SH-SY5Y (cell line): Measurements from ENCODE around the gene RHOBTB3.

Experiments
- GATA2 ChIP-seq: IDR thresholded peaks from 2 replicates; pipeline ENCODE4 v1.6.1; 2011; ENCODE audit warnings: mild to moderate bottlenecking, low read depth, low read length
- GATA3 ChIP-seq: IDR thresholded peaks from 2 replicates; pipeline ENCODE4 v1.6.1; 2011; ENCODE audit warnings: low read depth, mild to moderate bottlenecking, low read length, moderate library complexity

RHOBTB3 gene

DNA sequence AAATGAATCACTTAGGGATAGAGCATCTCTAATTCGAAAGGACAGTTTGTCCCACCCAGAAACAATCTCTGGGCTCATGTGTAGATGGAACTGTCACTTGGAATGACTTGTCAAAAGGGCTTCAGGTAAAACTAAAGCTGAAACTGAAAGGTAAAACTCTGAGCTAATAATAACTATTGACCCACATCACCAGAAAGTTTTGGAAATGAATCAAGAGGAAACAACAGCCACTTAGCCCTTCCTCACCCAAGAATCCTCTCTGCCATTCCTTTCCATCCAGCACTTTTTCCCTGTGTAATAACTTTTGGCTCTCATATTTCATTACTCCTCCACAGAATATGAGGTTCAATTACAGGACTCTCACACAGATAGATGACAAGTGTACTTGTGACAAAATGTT lies 105.4 kb downstream of the RHOBTB3 start:
- TF ChIP-seq GATA3 (no peak), GATA2 (no peak)

DNA sequence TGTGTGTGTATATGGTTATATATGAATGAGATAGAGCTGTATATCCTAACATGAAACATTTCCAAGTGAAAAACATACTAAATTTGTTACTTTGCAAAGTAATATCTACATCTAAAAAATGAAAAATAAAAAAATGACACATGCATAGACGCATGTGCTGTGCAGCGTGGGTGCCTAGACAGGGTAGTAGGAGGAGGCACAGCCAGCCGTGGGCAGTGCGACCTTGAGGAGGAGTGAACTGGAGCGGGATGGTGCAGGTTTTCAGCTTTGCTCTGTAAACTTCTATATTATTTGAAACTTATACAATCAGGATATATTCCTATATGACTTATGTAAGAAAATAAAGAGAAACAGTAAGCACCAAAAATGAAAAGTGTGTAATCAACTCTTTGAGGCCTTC lies 106.4 kb downstream of the RHOBTB3 start:
- TF ChIP-seq GATA2, result no peak
- no peak for TF ChIP-seq GATA3

DNA sequence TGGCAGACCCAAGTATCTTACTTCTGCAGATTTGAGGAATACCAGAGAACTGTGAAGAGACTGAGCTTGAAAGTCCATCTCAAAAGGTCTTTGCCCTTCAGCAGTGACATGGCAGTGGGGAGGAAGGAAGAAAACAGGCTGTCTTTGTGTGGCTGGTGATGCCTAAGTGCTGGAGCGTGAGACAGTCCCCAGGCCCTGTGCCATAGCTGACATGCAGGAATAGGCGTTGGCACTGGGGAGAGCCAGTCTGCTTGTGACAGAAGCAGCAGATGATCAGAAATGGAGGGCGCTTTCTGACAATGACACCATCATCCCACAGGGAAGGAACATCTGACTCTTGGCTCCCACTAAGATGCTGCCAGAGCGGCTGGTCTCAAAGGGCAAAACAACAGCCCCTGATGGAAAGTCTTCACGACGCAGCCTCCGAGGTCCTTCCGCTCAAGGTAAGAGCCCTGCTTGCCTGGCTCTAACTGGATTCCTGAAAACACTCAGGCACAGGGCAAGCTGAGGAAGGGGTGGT lies 106.9 kb downstream of the RHOBTB3 start:
- TF ChIP-seq GATA2 (no peak), GATA3 (no peak)

DNA sequence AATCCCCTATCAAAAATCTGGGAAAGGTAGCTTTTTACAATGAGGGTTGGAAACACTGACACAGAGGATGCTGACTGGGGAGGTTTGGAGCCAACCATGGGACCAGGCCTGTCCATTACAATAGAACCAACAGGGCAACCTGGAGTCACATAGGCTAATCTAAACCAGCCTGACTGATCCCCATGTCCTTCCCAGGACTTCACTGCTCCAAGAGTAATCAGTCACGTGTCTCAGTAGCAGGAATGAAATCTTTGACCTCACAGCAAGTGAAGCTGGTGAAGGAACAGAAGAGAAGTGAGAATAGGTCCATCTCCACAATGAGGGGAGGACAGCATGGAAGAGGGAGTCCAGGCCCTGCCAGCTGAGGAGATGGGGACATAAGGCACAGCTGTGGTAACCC lies 107.4 kb downstream of the RHOBTB3 start:
- no peak for TF ChIP-seq GATA3
- TF ChIP-seq GATA2, result no peak

DNA sequence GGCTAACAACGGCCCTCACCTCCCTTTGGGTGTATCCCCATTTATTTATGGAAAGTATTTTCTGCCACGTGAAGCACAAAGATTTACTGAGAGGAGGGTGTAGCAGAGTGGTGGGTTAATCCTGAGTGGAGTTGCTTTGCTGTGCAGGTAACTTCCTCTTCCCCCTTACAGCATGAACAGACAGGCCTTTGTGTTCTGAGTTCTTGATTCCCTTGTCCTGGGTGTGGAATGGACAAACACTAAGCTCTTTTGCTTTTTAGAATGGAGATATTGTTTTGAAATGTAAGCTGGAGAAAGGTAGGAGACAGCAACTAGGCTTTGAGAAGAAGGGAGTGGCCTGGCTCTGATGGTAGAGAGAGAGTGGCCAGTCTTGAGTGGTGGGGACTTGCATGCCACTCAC lies 108.5 kb downstream of the RHOBTB3 start:
- no peak for TF ChIP-seq GATA2
- no peak for TF ChIP-seq GATA3

DNA sequence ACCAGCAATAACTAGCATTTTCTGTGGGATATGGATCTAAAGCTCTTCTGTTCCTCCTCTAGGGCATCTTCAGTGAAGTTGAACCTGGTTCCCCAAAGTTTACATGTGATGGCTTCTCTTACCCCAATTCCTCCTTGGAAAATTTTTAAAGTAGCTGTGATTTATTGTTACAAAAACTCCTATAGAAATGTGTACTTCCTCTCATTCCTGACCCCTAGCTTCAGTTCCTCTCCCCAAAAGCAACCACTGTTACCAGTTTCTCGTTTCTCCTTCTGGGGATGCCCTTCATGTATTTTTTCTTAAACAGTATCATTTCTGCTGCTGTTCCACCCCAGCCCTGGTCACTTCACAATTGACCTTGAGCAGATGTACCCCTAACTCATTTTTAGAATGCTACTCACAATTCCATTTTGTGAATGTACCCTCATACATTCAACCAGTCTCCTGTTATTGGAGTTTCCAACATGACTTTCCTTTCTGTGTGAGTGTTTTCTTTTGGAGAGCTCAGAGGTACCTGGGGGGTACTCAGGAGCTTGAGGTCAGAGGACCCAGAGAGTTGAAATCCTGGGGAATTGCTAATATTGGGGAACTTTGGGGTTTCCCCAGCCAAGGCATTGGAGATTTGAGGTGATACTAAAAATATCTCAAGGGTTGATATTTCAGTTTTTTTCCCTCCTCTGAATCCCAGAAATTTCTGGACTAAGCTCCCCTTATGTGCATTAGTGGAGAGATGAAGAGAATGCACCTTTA lies 110.0 kb downstream of the RHOBTB3 start:
- no peak for TF ChIP-seq GATA2
- TF ChIP-seq GATA3, result no peak

DNA sequence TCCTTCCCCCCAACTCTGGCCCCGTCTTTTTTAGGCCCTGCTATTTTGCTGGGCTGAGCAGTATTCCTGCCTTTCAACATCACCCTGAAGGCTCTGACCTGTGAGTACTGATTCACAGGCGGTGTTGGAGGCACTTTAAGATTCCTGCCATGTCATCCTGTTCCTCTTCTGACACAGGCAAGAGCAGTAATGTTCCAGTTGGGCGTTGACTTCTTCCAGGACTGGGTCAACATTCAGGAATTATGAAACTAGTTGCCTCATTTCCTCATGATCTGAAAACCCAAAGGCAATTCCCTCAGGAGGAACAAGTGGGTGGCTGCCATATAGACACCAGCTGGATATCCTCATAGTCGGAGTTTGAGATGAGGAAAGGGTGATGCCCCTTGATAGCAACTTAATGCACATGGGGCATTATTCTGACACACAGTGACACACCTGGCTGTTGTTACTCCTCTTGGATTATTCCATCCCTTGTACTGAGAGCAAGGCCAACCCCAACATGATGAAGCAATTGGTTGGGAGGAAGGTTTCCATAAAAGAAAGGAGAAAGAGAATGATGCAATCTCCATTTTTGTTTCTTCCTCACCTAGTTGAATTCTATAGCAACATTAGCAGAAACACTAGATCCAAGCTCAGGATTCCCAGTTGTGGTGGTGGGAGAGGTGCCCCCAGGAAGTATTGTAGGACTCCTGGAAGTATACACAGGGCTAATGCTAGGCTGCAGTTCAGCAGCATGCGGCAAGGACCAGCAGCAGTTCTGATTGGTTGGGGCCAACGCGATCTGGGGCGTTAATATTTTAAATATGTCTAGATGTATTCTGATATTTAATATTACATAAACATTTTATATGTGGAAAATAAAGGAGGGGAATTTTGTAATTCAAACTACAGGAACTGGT lies 111.0 kb downstream of the RHOBTB3 start:
- no peak for TF ChIP-seq GATA2

DNA sequence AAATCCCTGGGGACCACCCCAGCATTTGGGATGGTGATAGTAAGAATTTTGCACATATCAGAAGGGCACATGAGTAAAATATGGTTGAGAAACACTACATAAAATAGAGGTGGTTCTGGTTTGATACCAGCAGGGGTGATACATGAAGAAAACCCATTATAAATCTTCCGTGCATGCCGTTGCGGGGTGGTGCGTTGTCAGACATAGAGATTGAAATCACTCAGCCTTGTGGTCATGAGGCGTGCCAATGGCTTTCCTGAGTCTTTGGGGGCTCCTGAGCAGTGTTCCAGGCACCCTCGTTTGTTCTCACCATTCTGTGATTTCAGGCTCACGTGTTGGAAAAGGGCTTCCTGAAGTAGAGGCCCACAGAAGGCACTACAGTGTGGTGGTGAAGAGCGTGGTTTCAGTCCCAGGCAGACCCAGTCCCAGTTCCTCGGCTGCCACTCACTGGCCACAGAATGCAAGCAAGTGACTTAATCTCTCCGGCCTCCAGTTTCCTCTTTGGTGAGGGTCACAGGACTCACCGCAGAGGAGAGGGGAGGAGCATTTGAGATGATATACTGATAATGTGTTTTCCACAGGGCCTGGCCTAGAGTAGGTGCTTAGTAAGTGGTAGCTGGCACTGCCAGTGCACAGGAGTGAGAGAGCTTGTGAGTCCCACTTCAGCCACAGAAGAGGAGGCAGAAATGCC lies 111.9 kb downstream of the RHOBTB3 start:
- no peak for TF ChIP-seq GATA3

DNA sequence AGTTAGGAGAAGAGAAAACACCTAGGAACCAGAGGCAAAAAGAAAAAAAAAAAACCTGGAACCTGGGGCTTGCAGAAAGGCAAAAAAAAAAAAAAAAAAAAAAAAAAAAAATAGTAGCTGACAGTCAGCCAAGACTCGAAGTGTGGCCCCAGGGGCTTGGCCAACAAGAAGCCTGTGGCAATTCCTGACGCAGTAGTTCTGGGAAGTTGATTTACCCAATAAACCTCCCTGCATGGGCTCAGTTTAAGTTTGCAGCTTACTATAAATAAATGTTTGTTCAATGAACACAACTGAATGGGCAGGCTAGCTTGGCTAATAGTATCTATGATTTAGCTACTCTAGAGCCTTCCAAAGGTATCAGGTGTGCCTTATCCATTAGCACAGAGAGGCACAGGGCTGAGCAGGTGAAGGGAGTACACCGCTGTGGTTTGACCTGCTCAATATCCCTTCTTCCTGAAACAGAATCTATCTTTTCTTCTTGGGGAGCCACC lies 112.6 kb downstream of the RHOBTB3 start:
- TF ChIP-seq GATA2 (no peak), GATA3 (no peak)

DNA sequence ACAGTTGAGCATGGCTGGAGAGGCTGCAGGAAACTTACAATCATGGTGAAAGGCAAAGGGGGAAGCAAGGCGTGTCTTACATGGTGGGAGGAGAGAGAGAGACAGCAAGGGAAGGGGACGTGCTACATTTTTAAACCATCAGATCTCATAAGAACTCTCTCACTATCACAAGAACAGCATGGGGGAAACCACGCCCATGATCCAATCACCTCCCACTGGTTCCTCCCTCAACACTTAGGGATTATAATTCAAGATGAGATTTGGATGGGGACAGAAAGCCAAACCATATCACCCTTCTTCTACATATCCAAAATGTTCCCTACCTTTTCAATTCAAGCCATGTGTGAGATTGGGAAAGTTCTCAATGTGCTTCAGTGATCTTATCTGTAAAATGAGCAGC lies 114.3 kb downstream of the RHOBTB3 start:
- TF ChIP-seq GATA2 (no peak), GATA3 (no peak)
